Fibroblast of mammary gland (primary cell): Measurements from ENCODE around the gene TRIOBP.
A peak's percentile ranks its signal among the peaks of the same experiment; 100 is the strongest.

Experiments used
- DNase-seq: peaks from one replicate; pipeline ENCODE4 v3.0.0-alpha.2; 2010; ENCODE audit warnings: low read depth
- H3K4me3 ChIP-seq: 2 replicates; pipeline ENCODE4 v1.5.1; 2011; ENCODE audit warnings: low read depth, mild to moderate bottlenecking, low read length, moderate library complexity; ENCODE audit not compliant: control insufficient read depth
- TF ChIP-seq, protein P1 (sequence below): conservative IDR thresholded peaks from 2 replicates; pipeline ENCODE4 v1.5.1; 2011; ENCODE audit warnings: low read depth, low read length, inconsistent platforms; ENCODE audit not compliant: control insufficient read depth, insufficient read depth

TRIOBP gene

DNA sequence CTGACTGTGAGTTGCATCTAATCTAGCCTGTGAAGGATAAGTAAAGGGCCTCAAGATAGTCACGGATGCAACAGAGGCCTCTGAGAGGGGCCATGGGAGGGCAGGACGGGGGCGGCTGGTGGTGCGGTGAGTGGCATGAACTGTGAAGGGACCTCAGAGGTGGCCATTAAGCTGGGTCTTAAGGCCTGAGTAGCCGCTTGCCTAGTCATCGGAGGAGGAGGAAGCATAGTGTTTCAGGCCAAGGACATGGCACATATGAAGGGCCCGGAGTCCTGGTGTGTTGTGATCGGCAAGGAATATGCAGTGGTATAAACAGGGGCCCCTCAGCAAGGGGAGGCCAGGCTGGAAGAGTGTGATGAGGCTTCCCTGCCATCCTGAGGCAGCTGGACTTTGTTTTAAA, 51.8 kb downstream of the TRIOBP start:
- TF ChIP-seq, protein P1, sequence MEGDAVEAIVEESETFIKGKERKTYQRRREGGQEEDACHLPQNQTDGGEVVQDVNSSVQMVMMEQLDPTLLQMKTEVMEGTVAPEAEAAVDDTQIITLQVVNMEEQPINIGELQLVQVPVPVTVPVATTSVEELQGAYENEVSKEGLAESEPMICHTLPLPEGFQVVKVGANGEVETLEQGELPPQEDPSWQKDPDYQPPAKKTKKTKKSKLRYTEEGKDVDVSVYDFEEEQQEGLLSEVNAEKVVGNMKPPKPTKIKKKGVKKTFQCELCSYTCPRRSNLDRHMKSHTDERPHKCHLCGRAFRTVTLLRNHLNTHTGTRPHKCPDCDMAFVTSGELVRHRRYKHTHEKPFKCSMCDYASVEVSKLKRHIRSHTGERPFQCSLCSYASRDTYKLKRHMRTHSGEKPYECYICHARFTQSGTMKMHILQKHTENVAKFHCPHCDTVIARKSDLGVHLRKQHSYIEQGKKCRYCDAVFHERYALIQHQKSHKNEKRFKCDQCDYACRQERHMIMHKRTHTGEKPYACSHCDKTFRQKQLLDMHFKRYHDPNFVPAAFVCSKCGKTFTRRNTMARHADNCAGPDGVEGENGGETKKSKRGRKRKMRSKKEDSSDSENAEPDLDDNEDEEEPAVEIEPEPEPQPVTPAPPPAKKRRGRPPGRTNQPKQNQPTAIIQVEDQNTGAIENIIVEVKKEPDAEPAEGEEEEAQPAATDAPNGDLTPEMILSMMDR, result no peak
- peak; percentile 30 for DNase-seq
- peak overlapping the region; percentile 9 for H3K4me3 ChIP-seq

DNA sequence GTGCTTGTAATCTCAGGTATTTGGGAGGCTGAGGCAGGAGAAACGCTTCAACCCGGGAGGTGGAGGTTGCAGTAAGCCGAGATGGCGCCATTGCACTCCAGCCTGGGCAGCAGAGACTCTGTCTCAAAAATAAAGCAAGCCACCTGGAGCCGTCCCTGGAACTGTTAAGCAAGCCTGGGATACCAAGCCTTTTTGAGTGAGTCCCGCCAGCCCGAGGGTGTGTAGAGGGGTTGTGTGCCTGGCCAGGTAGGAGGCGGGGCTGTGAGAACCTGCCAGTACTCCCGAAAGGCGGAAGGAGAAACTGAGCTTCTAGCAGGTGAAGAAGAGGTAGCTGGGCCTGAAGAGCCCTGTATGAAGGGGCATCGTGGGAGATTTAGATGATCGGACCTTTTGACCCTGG, 52.4 kb downstream of the TRIOBP start:
- TF ChIP-seq, protein P1, result no peak
- peak overlapping the region; percentile 6 for H3K4me3 ChIP-seq
- DNase-seq, result no peak

- peak; percentile 87 for DNase-seq
- TF ChIP-seq, protein P1, result no peak
- no peak overlapping the region for H3K4me3 ChIP-seq
Measured at GRCh38 chr22:37749831-37750595, 53.2 kb downstream of the TRIOBP start.

GRCh38 chr22:37750596-37751162, 53.8 kb downstream of the TRIOBP start:
- TF ChIP-seq, protein P1, result no peak
- no peak overlapping the region for H3K4me3 ChIP-seq
- DNase-seq, result no peak

- H3K4me3 ChIP-seq, result no peak overlapping the region
- no peak for DNase-seq
- TF ChIP-seq, protein P1, result no peak
Measured at GRCh38 chr22:37751449-37752188, 54.8 kb downstream of the TRIOBP start.

DNA sequence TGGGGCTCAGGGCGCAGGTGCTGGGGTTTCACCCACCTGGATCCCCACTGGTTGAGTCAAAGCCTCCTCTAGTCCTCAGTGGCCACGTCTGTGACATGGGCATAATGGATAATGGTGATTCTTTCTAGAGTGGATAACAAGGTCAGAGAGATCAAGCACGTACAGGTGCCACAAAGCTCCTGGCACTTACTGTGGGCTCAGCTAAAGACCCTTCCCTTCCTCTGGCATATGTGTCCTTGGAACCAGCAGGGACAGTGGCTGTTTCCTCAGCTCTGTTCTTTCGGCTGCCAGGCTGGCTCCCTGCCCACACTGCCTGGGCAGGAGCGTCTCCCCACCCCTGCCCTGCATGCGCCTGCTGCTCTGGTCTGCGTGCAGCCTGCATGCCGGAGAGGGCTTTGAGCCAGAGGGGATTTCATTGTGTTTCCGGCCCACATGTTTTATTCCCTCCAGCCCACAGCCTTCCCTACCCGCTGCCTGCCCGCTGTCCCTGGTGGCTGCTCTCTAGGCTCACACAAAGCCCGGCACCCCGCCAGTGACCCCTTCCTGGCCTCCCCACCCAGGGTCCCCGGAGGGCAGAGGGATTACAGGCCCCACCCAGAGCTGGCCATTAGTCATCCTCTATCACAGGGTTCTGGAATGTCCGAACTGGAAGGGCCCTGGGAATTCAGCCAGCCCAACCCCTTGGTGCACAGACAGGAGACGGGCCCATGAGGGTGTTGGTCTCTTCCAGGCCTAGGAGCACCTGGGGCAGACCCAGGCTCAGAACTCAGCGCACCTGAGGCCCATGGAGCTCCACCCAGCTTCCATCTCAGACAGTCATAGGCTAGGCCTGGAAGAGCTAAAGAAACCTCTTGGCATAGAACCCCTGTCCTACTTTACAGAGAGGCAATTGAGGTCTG, 55.6 kb downstream of the TRIOBP start:
- DNase-seq, result peak; percentile 98
- TF ChIP-seq, protein P1, result no peak
- H3K4me3 ChIP-seq, result no peak overlapping the region
